Ramos (cell line): ENCODE measurements around the gene NBAS.
"Not testable (repeated sequence)": the region's sequence is repeated elsewhere in the genome, so short reads cannot be mapped to it uniquely, and the experiment has no call there.

Experiments
- in situ Hi-C: fragments of 300-500 bp; cut with MboI; formaldehyde crosslinking; loops from one replicate; pipeline ENCODE4 v1.14.3; 2022; ENCODE audit warnings: low sequenced_read_pairs; ENCODE audit not compliant: unreplicated experiment

Gene NBAS

DNA sequence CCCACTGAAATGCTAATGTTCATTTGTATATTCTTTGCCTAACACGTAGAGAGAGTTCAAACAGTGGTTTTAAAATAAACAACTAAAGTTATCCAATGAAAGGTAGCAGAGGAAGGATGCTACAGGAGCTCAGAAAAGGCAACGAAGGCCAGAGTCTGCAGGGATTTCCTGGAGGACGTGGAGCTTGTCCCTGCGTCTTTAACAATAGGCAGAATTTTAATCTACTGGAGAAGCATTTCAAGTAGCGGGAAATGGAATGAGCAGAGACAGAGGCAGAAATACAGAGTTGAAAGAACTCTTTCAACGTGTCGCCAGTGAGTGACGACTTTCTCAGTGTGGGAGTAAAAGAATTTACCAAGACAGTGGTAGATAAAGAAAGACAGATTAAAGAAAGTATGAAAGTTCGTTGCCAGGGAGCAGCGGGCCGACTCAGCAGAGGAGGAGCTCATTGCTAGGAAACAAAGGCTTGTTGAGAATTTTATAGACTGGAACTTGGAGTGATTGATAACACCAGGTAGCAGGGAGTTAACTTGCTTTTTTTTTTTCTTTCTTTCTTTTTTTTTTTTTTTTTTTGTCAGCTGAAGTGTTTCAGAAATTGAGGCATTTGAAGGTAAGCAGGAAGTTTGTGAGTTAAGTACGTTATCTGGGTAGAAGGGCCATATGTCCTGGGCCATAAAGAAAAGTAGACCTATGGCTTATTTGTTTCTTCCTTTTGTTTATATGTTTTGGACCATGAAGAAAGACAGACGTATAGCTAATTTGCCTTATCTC lies 625 bp upstream of the NBAS start:
- in situ Hi-C loops: no loop called here

- in situ Hi-C loops: no loop called here
Measured at GRCh38 chr2:15560140-15560987, 770 bp downstream of the NBAS start.

DNA sequence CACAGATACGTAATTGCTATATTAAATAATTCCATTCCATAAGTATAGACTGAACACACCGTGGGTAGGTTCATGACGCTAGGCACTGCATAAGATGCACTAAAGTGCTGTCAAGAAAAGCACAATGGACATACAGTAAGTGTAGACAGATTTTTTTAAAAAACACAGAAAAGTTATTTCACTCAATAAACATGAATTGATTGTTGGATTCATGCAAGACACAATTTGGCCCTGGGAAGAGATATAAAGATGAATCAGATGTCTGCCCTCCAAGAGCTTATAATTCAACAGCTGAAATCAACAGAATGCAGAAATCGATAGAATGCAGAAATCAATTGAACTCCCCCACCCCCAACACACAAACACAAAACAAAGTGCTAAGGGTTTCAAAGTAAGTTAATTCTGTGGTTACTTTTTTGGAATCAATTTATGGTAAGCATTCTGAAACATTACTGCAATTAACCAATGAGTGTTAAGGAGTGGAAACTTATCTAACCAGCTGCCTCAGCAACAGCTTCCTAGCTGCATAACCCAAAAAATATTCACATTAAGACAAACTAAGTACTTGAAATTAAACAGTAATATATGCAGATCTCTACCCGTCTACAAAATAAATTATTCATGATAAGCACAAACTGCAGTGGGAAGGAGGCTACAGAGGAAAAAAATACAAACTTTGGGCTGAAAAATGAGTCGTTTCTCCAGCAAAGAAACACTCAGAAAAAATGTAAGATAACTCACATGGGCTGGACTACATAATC lies 1.6 kb downstream of the NBAS start:
- in situ Hi-C loops: no loop called here

GRCh38 chr2:15557887-15558311 lies 3.2 kb downstream of the NBAS start:
- in situ Hi-C loops: no loop called here

GRCh38 chr2:15556311-15556930 lies 4.7 kb downstream of the NBAS start:
- in situ Hi-C loops: no loop called here

GRCh38 chr2:15555760-15556193 lies 5.4 kb downstream of the NBAS start:
- in situ Hi-C loops: no loop called here

DNA sequence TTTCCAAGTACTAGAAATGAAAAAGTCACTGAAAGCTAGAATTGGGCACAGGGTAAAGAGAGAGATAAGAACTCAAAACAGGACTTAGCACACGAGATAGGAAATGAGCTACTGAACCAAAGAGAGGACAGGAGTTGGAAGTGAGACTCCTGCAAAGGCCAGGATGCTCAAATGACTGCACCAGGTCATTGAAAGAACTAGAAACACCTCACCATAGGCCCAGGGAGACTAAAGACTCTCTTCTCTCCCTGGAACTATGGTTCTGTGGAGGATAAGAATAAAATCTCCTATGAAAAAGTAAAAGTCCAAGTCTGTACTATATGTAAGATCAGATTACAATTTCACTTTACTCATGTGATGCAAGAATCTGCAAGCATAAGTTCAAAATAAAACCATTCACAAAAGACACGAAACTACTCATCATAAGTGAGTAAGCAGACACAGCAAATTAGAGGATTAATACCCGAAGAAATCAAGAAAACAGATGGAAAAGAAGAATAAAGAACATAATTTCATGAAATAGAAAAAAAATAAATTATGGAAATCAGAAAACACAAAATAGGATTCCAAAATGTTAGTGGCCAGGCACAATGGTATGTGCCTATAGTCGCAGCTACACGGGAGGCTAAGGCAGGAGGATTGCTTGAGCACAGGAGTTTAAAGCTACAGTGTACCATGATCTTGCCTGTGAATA lies 6.5 kb downstream of the NBAS start:
- in situ Hi-C loops: no loop called here

GRCh38 chr2:15553951-15554350 lies 7.2 kb downstream of the NBAS start:
- in situ Hi-C loops: no loop called here

DNA sequence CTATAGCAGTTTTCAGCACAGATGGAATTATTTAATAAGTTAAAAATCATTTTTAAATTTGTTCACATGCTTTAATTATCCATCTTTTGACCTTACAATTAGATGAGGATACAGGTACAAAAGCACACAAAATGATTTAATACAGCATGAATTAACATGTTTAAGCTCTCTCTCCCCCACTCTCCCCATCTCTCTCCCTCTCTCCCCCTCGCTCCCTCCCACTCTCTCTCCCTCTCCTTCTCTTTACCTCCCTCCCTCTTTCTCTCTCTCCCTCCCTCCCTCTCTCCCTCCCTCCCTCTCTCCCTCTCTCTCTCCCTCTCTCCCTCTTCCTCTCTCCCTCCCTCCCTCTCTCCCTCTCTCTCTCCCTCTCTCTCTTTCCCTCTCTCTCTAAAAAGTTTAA lies 7.6 kb downstream of the NBAS start:
- in situ Hi-C loops: no loop called here

- in situ Hi-C loops: no loop called here
Measured at GRCh38 chr2:15548974-15549373, 12.2 kb downstream of the NBAS start.

GRCh38 chr2:15547115-15547876 lies 13.8 kb downstream of the NBAS start:
- in situ Hi-C loops: no loop called here

GRCh38 chr2:15546297-15547098 lies 14.6 kb downstream of the NBAS start:
- in situ Hi-C loops: no loop called here

GRCh38 chr2:15544227-15544626 lies 16.9 kb downstream of the NBAS start:
- in situ Hi-C loops: no loop called here

DNA sequence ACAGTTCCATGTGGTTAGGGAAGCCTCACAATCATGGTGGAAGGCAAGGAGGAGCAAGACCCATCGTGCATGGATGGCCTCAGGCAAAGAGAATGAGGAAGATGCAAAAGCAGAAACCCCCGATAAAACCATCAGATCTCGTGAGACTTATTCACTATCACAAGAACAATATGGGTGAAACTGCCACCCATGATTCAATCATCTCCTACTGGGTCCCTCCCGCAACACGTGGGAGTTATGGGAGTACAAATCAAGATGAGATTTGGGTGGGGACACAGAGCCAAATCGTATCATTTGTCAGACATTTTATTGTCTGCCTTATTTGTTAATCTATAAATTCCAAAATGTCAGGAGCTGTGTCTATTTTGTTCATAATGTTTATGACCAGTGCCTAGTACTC lies 17.6 kb downstream of the NBAS start:
- in situ Hi-C loops: no loop called here

- in situ Hi-C loops: no loop called here
Measured at GRCh38 chr2:15543053-15543452, 18.1 kb downstream of the NBAS start.

DNA sequence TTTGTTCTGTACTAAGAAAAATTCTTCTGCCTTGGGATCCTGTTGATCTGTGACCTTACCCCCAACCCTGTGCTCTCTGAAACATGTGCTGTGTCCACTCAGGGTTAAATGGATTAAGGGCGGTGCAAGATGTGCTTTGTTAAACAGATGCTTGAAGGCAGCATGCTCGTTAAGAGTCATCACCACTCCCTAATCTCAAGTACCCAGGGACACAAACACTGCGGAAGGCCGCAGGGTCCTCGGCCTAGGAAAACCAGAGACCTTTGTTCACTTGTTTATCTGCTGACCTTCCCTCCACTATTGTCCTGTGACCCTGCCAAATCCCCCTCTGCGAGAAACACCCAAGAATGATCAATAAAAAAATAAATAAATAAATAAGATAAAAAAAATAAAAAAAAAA lies 18.9 kb downstream of the NBAS start:
- in situ Hi-C loops: not testable (repeated sequence)

GRCh38 chr2:15540523-15540922 lies 20.6 kb downstream of the NBAS start:
- in situ Hi-C loops: not testable (repeated sequence)

- in situ Hi-C loops: no loop called here
Measured at GRCh38 chr2:15539999-15540398, 21.1 kb downstream of the NBAS start.
